GM10266 (cell line): ENCODE results near the gene MAN1B1.
A peak's percentile ranks its signal among the peaks of the same experiment; 100 is the strongest.

ENCODE experiments used
- DNase-seq: peaks from one replicate; pipeline ENCODE4 v3.0.0; 2012; ENCODE audit errors: extremely low spot score
- CTCF ChIP-seq: IDR thresholded peaks from 2 replicates; pipeline ENCODE4 v1.5.1; 2012; ENCODE audit warnings: mild to moderate bottlenecking, low read depth; ENCODE audit not compliant: control insufficient read depth, insufficient read depth; ENCODE audit errors: missing control alignments

Gene MAN1B1

GRCh38 chr9:137041124-137041523, 45.7 kb upstream of the MAN1B1 start:
- DNase-seq: no peak
- no peak for TF ChIP-seq CTCF

- TF ChIP-seq CTCF: no peak
- no peak for DNase-seq
Measured at GRCh38 chr9:137042751-137043727, 43.7 kb upstream of the MAN1B1 start.

- DNase-seq: no peak
- TF ChIP-seq CTCF: no peak
Measured at GRCh38 chr9:137044037-137044436, 42.7 kb upstream of the MAN1B1 start.

- TF ChIP-seq CTCF: no peak
- DNase-seq: no peak
Measured at GRCh38 chr9:137044502-137045177, 42.1 kb upstream of the MAN1B1 start.

GRCh38 chr9:137045294-137046087, 41.3 kb upstream of the MAN1B1 start:
- DNase-seq: no peak
- TF ChIP-seq CTCF: no peak

- peak; percentile 97 for DNase-seq
- peak; percentile 88 for TF ChIP-seq CTCF
Measured at GRCh38 chr9:137046088-137046787, 40.5 kb upstream of the MAN1B1 start, which contains the start of gene NPDC1. TSS of gene NPDC1 (minus strand) at chr9:137046177. CDS start at chr9:137045989, 188 bp downstream.
